AG04450 (cell line): Measurements from ENCODE around the gene PPP1R15A. TPM values are rescaled to one million over a fixed set of nuclear protein-coding genes. Genes with fewer than 3 reads are reported as not detected.
A peak's percentile ranks its signal among the peaks of the same experiment; 100 is the strongest.

ENCODE experiments used
- CTCF ChIA-PET: fragments of 300-600, 350-600 bp; formaldehyde crosslinking; extraction: SDS; loops from one replicate; lab custom pipeline; 2022; ENCODE audit warnings: antibody characterized with exemption, inconsistent platforms; lab: Charles Lee
- POLR2A ChIA-PET: fragments of 350-600 bp; formaldehyde crosslinking; extraction: SDS; loops from one replicate; lab custom pipeline; 2021; ENCODE audit warnings: antibody characterized with exemption, inconsistent platforms; lab: Yijun Ruan, JAX
- DNase-seq: peaks from one replicate; pipeline ENCODE4 v3.0.0-alpha.2; 2011; ENCODE audit warnings: low read depth, low spot score
- H3K27ac ChIP-seq: one replicate; pipeline ENCODE4 v1.5.1; 2012; ENCODE audit warnings: low read depth, low read length, control low read depth
- H3K27me3 ChIP-seq: one replicate; pipeline ENCODE4 v1.6.0; 2012; ENCODE audit warnings: low read length; ENCODE audit not compliant: control insufficient read depth, insufficient read depth
- H3K4me3 ChIP-seq: 2 replicates; pipeline ENCODE4 v1.5.1; 2011; ENCODE audit warnings: mild to moderate bottlenecking, low read depth, low read length, control low read depth
- H3K9me3 ChIP-seq: 2 replicates; pipeline ENCODE4 v1.5.1; 2012; ENCODE audit warnings: low read length; ENCODE audit not compliant: control insufficient read depth, insufficient read depth
- polyA minus RNA-seq: library from RNA; depleted of rRNA, polyadenylated mRNA; stranded (reverse); fragments of >200 nt; gene quantifications from 2 replicates; pipeline ENCODE4 v1.2.3, GENCODE V29; 2011; rRNA and poly(A)+ RNA removed
- polyA plus RNA-seq: library from polyadenylated mRNA; depleted of rRNA; stranded (reverse); fragments of >200 nt; gene quantifications from 2 replicates; pipeline ENCODE4 v1.2.3, GENCODE V29; 2011; rRNA removed
- TF ChIP-seq, protein P1 (sequence below): IDR thresholded peaks from 2 replicates; pipeline ENCODE4 v1.5.1; 2011; ENCODE audit warnings: low read depth, low read length, control low read depth, inconsistent platforms

PPP1R15A gene
- polyA plus RNA-seq (36.5 and 37.2 TPM in 2 replicates), polyA minus RNA-seq (20.5 and 22.8 TPM in 2 replicates)

- POLR2A ChIA-PET = interaction anchor here (0.6 to 4.9 kb wide), 35 partner anchors 8 to 807 kb away, joined by 3 to 83 read pairs (median 4); partner anchors contain the start of genes BCAT2, FTL, GYS1 and NUCB1
- Histone ChIP-seq H3K4me3 (peak within 1 kb of the TSS; percentile 99), H3K27me3 (no peaks in the 10 kb centered on the region), H3K27ac (peak within 1 kb of the TSS; percentile 100), H3K9me3 (peaks cover 4% of the 10 kb centered on the region; the same call in 1 of the 2 replicates)
- TF ChIP-seq, protein P1, sequence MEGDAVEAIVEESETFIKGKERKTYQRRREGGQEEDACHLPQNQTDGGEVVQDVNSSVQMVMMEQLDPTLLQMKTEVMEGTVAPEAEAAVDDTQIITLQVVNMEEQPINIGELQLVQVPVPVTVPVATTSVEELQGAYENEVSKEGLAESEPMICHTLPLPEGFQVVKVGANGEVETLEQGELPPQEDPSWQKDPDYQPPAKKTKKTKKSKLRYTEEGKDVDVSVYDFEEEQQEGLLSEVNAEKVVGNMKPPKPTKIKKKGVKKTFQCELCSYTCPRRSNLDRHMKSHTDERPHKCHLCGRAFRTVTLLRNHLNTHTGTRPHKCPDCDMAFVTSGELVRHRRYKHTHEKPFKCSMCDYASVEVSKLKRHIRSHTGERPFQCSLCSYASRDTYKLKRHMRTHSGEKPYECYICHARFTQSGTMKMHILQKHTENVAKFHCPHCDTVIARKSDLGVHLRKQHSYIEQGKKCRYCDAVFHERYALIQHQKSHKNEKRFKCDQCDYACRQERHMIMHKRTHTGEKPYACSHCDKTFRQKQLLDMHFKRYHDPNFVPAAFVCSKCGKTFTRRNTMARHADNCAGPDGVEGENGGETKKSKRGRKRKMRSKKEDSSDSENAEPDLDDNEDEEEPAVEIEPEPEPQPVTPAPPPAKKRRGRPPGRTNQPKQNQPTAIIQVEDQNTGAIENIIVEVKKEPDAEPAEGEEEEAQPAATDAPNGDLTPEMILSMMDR = no peak
- CTCF ChIA-PET = interaction anchor here (1.0 to 1.1 kb wide), 2 partner anchors 84 to 85 kb away, joined by 3 to 4 read pairs; no protein-coding TSS in a partner anchor
- peak; percentile 96 for DNase-seq
These were observed at the start of gene PPP1R15A for GRCh38 chr19:48872182-48872883. Gene PPP1R15A, plus strand, starts transcription at chr19:48872421. Its CDS starts 813 bp downstream, at chr19:48873234.

DNA sequence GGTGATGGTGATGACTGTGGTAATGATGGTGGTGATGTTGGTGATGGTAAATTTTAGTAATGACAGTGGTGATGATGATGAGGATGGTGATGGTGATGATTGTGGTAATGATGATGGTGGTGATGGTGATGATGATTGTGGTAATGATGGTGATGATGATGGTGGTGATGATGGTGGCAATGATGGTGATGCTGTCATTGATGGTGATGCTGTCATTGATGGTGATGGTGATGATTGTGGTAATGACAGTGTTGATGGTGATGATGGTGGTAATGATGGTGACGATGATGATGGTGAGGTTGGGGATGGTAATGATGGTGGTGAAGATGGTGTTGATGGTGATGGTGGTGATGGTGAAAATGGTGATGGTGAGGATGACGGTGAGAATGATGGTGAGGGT lies 49.7 kb upstream of the PPP1R15A start:
- CTCF ChIA-PET = no interaction called here
- no peak overlapping the region for H3K27ac ChIP-seq
- H3K9me3 ChIP-seq = no peaks in the 10 kb centered on the region; the same call in 1 of the 2 replicates
- H3K4me3 ChIP-seq = no peak overlapping the region
- no peak for DNase-seq
- POLR2A ChIA-PET = no interaction called here
- TF ChIP-seq, protein P1 = no peak
- H3K27me3 ChIP-seq = no peaks in the 10 kb centered on the region

DNA sequence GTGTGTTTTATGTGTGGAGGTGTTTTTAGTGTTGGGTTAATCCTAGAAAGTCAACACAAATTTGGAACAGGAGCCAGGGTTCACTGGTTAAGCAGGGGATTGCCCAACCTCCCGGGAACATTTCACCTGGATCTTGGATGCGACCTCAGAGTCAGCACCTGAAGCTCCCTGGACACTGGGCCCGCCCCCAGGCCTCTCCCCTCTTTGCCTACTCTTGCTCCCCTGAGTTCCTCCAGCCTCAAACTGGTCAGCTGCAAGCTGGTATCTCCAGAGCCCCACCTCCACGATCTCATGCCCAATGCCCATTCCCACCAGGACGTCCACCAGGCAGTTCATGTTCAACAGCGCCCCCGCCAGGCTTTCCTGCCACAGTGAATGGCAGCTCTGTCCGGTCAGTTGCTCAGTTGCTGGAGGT lies 45.6 kb upstream of the PPP1R15A start:
- DNase-seq = no peak
- POLR2A ChIA-PET = no interaction called here
- TF ChIP-seq, protein P1 = 0 out of 2 replicates have a peak, but pooled peaks have one; percentile 10
- no peaks in the 10 kb centered on the region for H3K27me3 ChIP-seq
- H3K27ac ChIP-seq = no peak overlapping the region
- CTCF ChIA-PET = interaction anchor here (0.7 to 2.2 kb wide), 5 partner anchors 9 to 39 kb away, joined by 4 to 9 read pairs (median 7); partner anchors contain the start of gene HSD17B14
- H3K4me3 ChIP-seq = no peak overlapping the region
- no peaks in the 10 kb centered on the region; the same call in 1 of the 2 replicates for H3K9me3 ChIP-seq

DNA sequence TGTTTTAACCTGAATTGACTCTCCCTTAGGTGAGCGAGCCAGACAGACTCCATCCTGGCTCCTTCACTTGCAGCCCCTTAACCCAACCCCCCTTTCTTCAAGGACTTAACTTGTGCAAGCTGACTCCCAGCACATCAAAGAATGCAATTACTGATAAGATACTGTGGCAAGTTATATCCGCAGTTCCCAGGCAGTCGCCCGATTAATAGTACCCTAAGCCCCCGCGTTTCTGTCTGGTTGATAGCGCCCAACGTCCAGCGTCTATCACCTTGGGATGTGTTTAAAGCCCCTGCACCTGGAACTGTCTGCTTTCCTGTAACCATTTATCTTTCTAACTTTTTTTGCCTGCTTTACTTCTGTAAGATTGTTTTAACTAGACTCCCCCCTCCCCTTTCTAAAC lies 42.1 kb upstream of the PPP1R15A start:
- Histone ChIP-seq H3K9me3 (no peaks in the 10 kb centered on the region; the same call in 1 of the 2 replicates), H3K27ac (no peak overlapping the region), H3K4me3 (no peak overlapping the region), H3K27me3 (no peaks in the 10 kb centered on the region)
- TF ChIP-seq, protein P1 = no peak
- no peak for DNase-seq
- ChIA-PET POLR2A (no interaction called here), CTCF (interaction anchor here (0.8 to 2.3 kb wide), 3 partner anchors 14 to 42 kb away, joined by 3 to 20 read pairs (median 5); no protein-coding TSS in a partner anchor)

- TF ChIP-seq, protein P1 = no peak
- no peaks in the 10 kb centered on the region; the same call in 1 of the 2 replicates for H3K9me3 ChIP-seq
- ChIA-PET POLR2A (no interaction called here), CTCF (interaction anchor here (0.6 to 1.6 kb wide), 5 partner anchors 12 to 43 kb away, joined by 3 to 6 read pairs (median 4); no protein-coding TSS in a partner anchor)
- no peak for DNase-seq
- H3K27me3 ChIP-seq = no peaks in the 10 kb centered on the region
- H3K27ac ChIP-seq = no peak overlapping the region
- H3K4me3 ChIP-seq = no peak overlapping the region
These were observed 41.3 kb upstream of the PPP1R15A start for GRCh38 chr19:48830965-48831364.
